IMR-90 (cell line): ENCODE data around the gene ATP5PB. TPM values are rescaled to one million over a fixed set of nuclear protein-coding genes. Genes with fewer than 3 reads are reported as not detected.

Experiments used
- ATAC-seq: fragments of 200-7000 bp; cut with Tn5 transposase; 2 replicates; pipeline ENCODE4 v1.9.1; 2020; ENCODE audit warnings: low read depth, mild to moderate bottlenecking, moderate library complexity
- BruUV-seq: library from RNA; stranded (reverse); fragments of 400-500 nt; replicated peaks from 2 replicates; lab custom pipeline; 2021; lab: Mats Ljungman, UMichigan
- CTCF ChIA-PET: fragments of 300-600 bp; formaldehyde crosslinking; extraction: SDS; loops from one replicate; lab custom pipeline; 2021; ENCODE audit warnings: antibody characterized with exemption; lab: Yijun Ruan, JAX
- POLR2A ChIA-PET: fragments of 300-600 bp; sonication (Branson Sonifier 250); formaldehyde crosslinking; loops from one replicate; lab custom pipeline; 2022; ENCODE audit warnings: antibody characterized with exemption; ENCODE audit not compliant: unreplicated experiment; lab: Charles Lee
- DNase-seq: peaks from one replicate; pipeline ENCODE4 v3.0.0; 2013
- H2AFZ ChIP-seq: replicated peaks from 2 replicates; pipeline ENCODE3; 2013; ENCODE audit warnings: low read length, mild to moderate bottlenecking; ENCODE audit not compliant: poor library complexity
- H2AK5ac ChIP-seq: 2 replicates; pipeline ENCODE4 v1.6.1; 2013; ENCODE audit warnings: low read depth, low read length, inconsistent platforms
- H2AK9ac ChIP-seq: replicated peaks from 2 replicates; pipeline ENCODE3; 2013; ENCODE audit warnings: mild to moderate bottlenecking, low read depth, low read length, moderate library complexity; ENCODE audit not compliant: poor library complexity
- H2BK120ac ChIP-seq: 2 replicates; pipeline ENCODE4 v1.6.1; 2013; ENCODE audit warnings: low read depth, low read length, inconsistent platforms
- H2BK15ac ChIP-seq: 3 replicates; pipeline ENCODE4 v1.6.1; 2013; ENCODE audit warnings: low read depth, low read length, inconsistent platforms
- H2BK20ac ChIP-seq: 2 replicates; pipeline ENCODE4 v1.6.1; 2013; ENCODE audit warnings: low read depth, mild to moderate bottlenecking, inconsistent platforms, low read length, moderate library complexity
- H2BK5ac ChIP-seq: 2 replicates; pipeline ENCODE4 v1.6.1; 2013; ENCODE audit warnings: mild to moderate bottlenecking, low read depth, low read length, inconsistent platforms; ENCODE audit not compliant: poor library complexity, severe bottlenecking
- H3K14ac ChIP-seq: replicated peaks from 2 replicates; pipeline ENCODE4 v1.6.1; 2013; ENCODE audit warnings: low read depth, low read length, inconsistent platforms
- H3K18ac ChIP-seq: 2 replicates; pipeline ENCODE4 v1.6.1; 2013; ENCODE audit warnings: low read depth, low read length, control low read depth
- H3K23ac ChIP-seq: 2 replicates; pipeline ENCODE4 v1.6.1; 2013; ENCODE audit warnings: low read depth, low read length, inconsistent platforms
- H3K27ac ChIP-seq: 2 replicates; pipeline ENCODE4 v1.5.1; 2013; ENCODE audit warnings: mild to moderate bottlenecking, control low read depth, low read length; ENCODE audit not compliant: insufficient read depth
- H3K27me3 ChIP-seq: 2 replicates; pipeline ENCODE4 v1.6.1; 2013; ENCODE audit warnings: low read length; ENCODE audit not compliant: control insufficient read depth, insufficient read depth
- H3K36me3 ChIP-seq: 2 replicates; pipeline ENCODE4 v1.6.1; 2013; ENCODE audit warnings: low read length, mixed read lengths; ENCODE audit not compliant: control insufficient read depth, insufficient read depth
- H3K4ac ChIP-seq: 2 replicates; pipeline ENCODE4 v1.6.1; 2013; ENCODE audit warnings: low read depth, low read length, inconsistent platforms
- H3K4me1 ChIP-seq: 2 replicates; pipeline ENCODE4 v1.6.1; 2013; ENCODE audit warnings: low read length, mixed read lengths; ENCODE audit not compliant: control insufficient read depth, insufficient read depth
- H3K4me2 ChIP-seq: 2 replicates; pipeline ENCODE4 v1.6.1; 2013; ENCODE audit warnings: low read depth, mild to moderate bottlenecking, control low read depth, low read length, moderate library complexity
- H3K4me3 ChIP-seq: 2 replicates; pipeline ENCODE4 v1.5.1; 2013; ENCODE audit warnings: low read depth, mild to moderate bottlenecking, control low read depth, low read length, moderate library complexity; ENCODE audit not compliant: insufficient read depth
- H3K56ac ChIP-seq: 2 replicates; pipeline ENCODE4 v1.6.1; 2013; ENCODE audit warnings: low read length, inconsistent platforms; ENCODE audit not compliant: insufficient read depth; ENCODE audit errors: extremely low read depth
- H3K79me1 ChIP-seq, 2 experiments: 2 replicates each; pipeline ENCODE4 v1.6.1; 2013; ENCODE audit warnings: low read length in 2 of 2, inconsistent platforms in 1 of 2, low read depth in 1 of 2
- H3K9ac ChIP-seq: 2 replicates; pipeline ENCODE4 v1.6.1; 2013; ENCODE audit warnings: low read depth, low read length, control low read depth
- H3K9me1 ChIP-seq: 2 replicates; pipeline ENCODE4 v1.6.1; 2013; ENCODE audit warnings: low read length, inconsistent platforms; ENCODE audit not compliant: insufficient read depth
- H3K9me3 ChIP-seq: 2 replicates; pipeline ENCODE4 v1.6.1; 2013; ENCODE audit warnings: low read length; ENCODE audit not compliant: control insufficient read depth, insufficient read depth
- H4K20me1 ChIP-seq: 2 replicates; pipeline ENCODE4 v1.6.1; 2013; ENCODE audit warnings: low read length, inconsistent platforms; ENCODE audit not compliant: insufficient read depth
- H4K5ac ChIP-seq: 2 replicates; pipeline ENCODE4 v1.6.1; 2013; ENCODE audit warnings: mild to moderate bottlenecking, low read depth, low read length, control low read depth
- H4K8ac ChIP-seq, 2 experiments: 2 replicates each; pipeline ENCODE4 v1.6.1; 2013; ENCODE audit warnings: low read depth in 2 of 2, low read length in 2 of 2, control low read depth in 1 of 2, inconsistent platforms in 1 of 2
- H4K91ac ChIP-seq: 2 replicates; pipeline ENCODE4 v1.6.1; 2013; ENCODE audit warnings: low read depth, low read length, inconsistent platforms; ENCODE audit not compliant: insufficient read depth
- BHLHE40 ChIP-seq: fragments of 150-350 bp; IDR thresholded peaks from 2 replicates; pipeline ENCODE4 v1.6.1; 2016; ENCODE audit warnings: mild to moderate bottlenecking, low read depth, low read length
- FOS ChIP-seq: fragments of 150-350 bp; IDR thresholded peaks from 2 replicates; pipeline ENCODE4 v1.6.1; 2016; ENCODE audit warnings: low read depth, low read length
- MAFK ChIP-seq: IDR thresholded peaks from 2 replicates; pipeline ENCODE4 v1.6.1; 2012; ENCODE audit warnings: low read depth, low read length, improper control_type of control experiment
- MAZ ChIP-seq: IDR thresholded peaks from 2 replicates; pipeline ENCODE4 v1.6.1; 2012; ENCODE audit warnings: low read depth, mild to moderate bottlenecking, low read length, improper control_type of control experiment, moderate library complexity, borderline replicate concordance
- NFE2L2 ChIP-seq: fragments of 150-350 bp; IDR thresholded peaks from 2 replicates; pipeline ENCODE4 v1.6.1; 2016; ENCODE audit warnings: low read depth, mild to moderate bottlenecking, low read length
- POLR2A ChIP-seq: IDR thresholded peaks from 2 replicates; pipeline ENCODE4 v1.6.1; 2012; ENCODE audit warnings: mild to moderate bottlenecking, low read depth, low read length
- SMC3 ChIP-seq: fragments of 150-350 bp; IDR thresholded peaks from 2 replicates; pipeline ENCODE4 v1.6.1; 2016; ENCODE audit warnings: low read depth, mild to moderate bottlenecking, antibody characterized with exemption, low read length, moderate library complexity
- WGBS, 2 experiments: methylation state at CpG; one replicate each; pipeline versions ENCODE4 v1.1.5 to v1.1.7; 2013; ENCODE audit warnings: missing lambda C conversion rate in 2 of 2; ENCODE audit not compliant: insufficient read length in 1 of 2; ENCODE audit errors: extremely low coverage in 2 of 2; 5-methylcytosine and 5-hydroxymethylcytosine counted together
- dilution Hi-C: fragments of 300-500 bp; cut with HindIII; formaldehyde crosslinking; loops from one replicate; pipeline ENCODE4 v1.14.3; 2018; ENCODE audit warnings: low sequenced_read_pairs; ENCODE audit not compliant: unreplicated experiment
- in situ Hi-C: fragments of 300-500 bp; cut with MboI; formaldehyde crosslinking; loops from 3 replicates; pipeline ENCODE4 v1.14.3; 2019; ENCODE audit warnings: low sequenced_read_pairs, inconsistent platforms, mixed read lengths
- intact Hi-C: fragments of 100-400 bp; cut with micrococcal nuclease; formaldehyde crosslinking; loops from 2 replicates; pipeline ENCODE4 v1.10.0; 2022
- polyA plus RNA-seq, 3 experiments: library from polyadenylated mRNA; depleted of rRNA; stranded (reverse); fragments of >200 nt; gene quantifications; 2 replicates each; pipeline ENCODE4 v1.2.3, GENCODE V29; 2012; ENCODE audit warnings: low replicate concordance in 1 of 3
- total RNA-seq: library from RNA; depleted of rRNA; stranded (reverse); fragments of >200 nt; gene quantifications from 2 replicates; pipeline ENCODE4 v1.2.3, GENCODE V29; 2012
- TF ChIP-seq, protein P1 (sequence below): conservative IDR thresholded peaks from 2 replicates; pipeline ENCODE4 v1.5.1; 2012; ENCODE audit warnings: mild to moderate bottlenecking, low read depth, low read length, improper control_type of control experiment
- TF ChIP-seq, protein P2 (sequence below): fragments of 150-350 bp; IDR thresholded peaks from 2 replicates; pipeline ENCODE4 v1.6.1; 2016; ENCODE audit warnings: low read depth, mild to moderate bottlenecking, low read length, moderate library complexity, borderline replicate concordance
- TF ChIP-seq, protein P3 (sequence below): fragments of 150-350 bp; IDR thresholded peaks from 2 replicates; pipeline ENCODE4 v1.6.1; 2017; ENCODE audit warnings: mild to moderate bottlenecking, antibody characterized with exemption, low read length, low read depth

Gene ATP5PB
- total and polyA plus RNA-seq, 2 of the 4 experiments (the other 2 are of a cell fraction) = 234 to 301 TPM

DNA sequence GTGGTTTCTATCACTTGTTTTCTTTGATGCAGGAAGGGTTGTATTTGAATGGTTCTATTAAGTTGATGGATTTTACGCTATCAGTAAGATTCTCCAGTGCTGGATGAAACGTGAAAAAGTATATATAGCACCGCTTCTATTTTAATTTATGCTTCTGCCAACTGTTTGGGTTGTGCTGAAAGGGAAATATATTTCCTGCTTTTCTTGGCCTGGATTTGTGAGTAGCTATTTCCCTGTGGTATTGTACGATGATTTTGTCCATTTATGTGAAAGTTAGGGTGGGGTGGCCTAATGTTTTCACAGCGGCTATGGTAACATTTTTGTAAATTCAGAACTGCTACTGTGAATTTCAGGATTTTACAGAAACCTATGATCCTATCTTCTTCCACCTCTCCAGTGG lies 24.8 kb downstream of the ATP5PB start:
- intact Hi-C loops = no loop called here
- H2AFZ ChIP-seq = no peak overlapping the region
- H3K4me2 ChIP-seq = no peak overlapping the region
- H2BK5ac ChIP-seq = no peak overlapping the region
- no peaks in the 10 kb centered on the region for H3K79me1 ChIP-seq
- H3K4ac ChIP-seq = no peak overlapping the region
- H2AK5ac ChIP-seq = no peak overlapping the region
- H4K8ac ChIP-seq = no peak overlapping the region
- H3K9ac ChIP-seq = no peak overlapping the region
- H3K4me3 ChIP-seq = no peak overlapping the region
- no CpG with 5 or more reads among the region's 5 CpGs for WGBS, 2 experiments
- H3K27ac ChIP-seq = no peak overlapping the region
- no peak overlapping the region for H2AK9ac ChIP-seq
- H3K14ac ChIP-seq = no peak overlapping the region
- no peaks in the 10 kb centered on the region for H3K9me3 ChIP-seq
- H2BK120ac ChIP-seq = no peak overlapping the region
- ATAC-seq (no peak), DNase-seq (no peak)
- BruUV-seq = no TSS peak
- no peak overlapping the region for H2BK15ac ChIP-seq
- H4K20me1 ChIP-seq = no peaks in the 10 kb centered on the region
- H3K36me3 ChIP-seq = peaks cover 4% of the 10 kb centered on the region
- H3K27me3 ChIP-seq = no peaks in the 10 kb centered on the region
- no peak overlapping the region for H2BK20ac ChIP-seq
- H3K4me1 ChIP-seq = no peaks in the 10 kb centered on the region
- POLR2A ChIA-PET = no interaction called here
- H3K9me1 ChIP-seq = no peaks in the 10 kb centered on the region
- in situ Hi-C loops = no loop called here
- CTCF ChIA-PET = no interaction called here
- H3K23ac ChIP-seq = no peak overlapping the region
- dilution Hi-C loops = loop anchor here (25.0 kb wide), 1 partner anchor 288 kb away; the partner anchor contains the start of gene DDX20
- no peak overlapping the region for H4K5ac ChIP-seq
- H3K18ac ChIP-seq = no peak overlapping the region
- H3K56ac ChIP-seq = no peak overlapping the region
- TF ChIP-seq POLR2A = no peak
- TF ChIP-seq NFE2L2 = no peak
- no peak for TF ChIP-seq FOS
- TF ChIP-seq, protein P1, sequence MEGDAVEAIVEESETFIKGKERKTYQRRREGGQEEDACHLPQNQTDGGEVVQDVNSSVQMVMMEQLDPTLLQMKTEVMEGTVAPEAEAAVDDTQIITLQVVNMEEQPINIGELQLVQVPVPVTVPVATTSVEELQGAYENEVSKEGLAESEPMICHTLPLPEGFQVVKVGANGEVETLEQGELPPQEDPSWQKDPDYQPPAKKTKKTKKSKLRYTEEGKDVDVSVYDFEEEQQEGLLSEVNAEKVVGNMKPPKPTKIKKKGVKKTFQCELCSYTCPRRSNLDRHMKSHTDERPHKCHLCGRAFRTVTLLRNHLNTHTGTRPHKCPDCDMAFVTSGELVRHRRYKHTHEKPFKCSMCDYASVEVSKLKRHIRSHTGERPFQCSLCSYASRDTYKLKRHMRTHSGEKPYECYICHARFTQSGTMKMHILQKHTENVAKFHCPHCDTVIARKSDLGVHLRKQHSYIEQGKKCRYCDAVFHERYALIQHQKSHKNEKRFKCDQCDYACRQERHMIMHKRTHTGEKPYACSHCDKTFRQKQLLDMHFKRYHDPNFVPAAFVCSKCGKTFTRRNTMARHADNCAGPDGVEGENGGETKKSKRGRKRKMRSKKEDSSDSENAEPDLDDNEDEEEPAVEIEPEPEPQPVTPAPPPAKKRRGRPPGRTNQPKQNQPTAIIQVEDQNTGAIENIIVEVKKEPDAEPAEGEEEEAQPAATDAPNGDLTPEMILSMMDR = no peak
- no peak for TF ChIP-seq SMC3
- TF ChIP-seq BHLHE40 = no peak
- TF ChIP-seq, protein P2, sequence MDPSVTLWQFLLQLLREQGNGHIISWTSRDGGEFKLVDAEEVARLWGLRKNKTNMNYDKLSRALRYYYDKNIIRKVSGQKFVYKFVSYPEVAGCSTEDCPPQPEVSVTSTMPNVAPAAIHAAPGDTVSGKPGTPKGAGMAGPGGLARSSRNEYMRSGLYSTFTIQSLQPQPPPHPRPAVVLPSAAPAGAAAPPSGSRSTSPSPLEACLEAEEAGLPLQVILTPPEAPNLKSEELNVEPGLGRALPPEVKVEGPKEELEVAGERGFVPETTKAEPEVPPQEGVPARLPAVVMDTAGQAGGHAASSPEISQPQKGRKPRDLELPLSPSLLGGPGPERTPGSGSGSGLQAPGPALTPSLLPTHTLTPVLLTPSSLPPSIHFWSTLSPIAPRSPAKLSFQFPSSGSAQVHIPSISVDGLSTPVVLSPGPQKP = no peak
- TF ChIP-seq MAFK = no peak
- TF ChIP-seq, protein P3, sequence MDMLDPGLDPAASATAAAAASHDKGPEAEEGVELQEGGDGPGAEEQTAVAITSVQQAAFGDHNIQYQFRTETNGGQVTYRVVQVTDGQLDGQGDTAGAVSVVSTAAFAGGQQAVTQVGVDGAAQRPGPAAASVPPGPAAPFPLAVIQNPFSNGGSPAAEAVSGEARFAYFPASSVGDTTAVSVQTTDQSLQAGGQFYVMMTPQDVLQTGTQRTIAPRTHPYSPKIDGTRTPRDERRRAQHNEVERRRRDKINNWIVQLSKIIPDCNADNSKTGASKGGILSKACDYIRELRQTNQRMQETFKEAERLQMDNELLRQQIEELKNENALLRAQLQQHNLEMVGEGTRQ = no peak
- TF ChIP-seq MAZ = no peak
- no peak overlapping the region for H4K91ac ChIP-seq
